DMS 273 treated with DMSO at 0.1 percent for 48 hours (cell line): ENCODE measurements around the gene DPH6.
"Not testable (repeated sequence)": the region's sequence is repeated elsewhere in the genome, so short reads cannot be mapped to it uniquely, and the experiment has no call there.

Experiments
- DNase-seq: peaks from one replicate; lab custom pipeline; 2025; lab: John Stamatoyannopoulos, UW

Gene DPH6, protein sequence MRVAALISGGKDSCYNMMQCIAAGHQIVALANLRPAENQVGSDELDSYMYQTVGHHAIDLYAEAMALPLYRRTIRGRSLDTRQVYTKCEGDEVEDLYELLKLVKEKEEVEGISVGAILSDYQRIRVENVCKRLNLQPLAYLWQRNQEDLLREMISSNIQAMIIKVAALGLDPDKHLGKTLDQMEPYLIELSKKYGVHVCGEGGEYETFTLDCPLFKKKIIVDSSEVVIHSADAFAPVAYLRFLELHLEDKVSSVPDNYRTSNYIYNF

DNA sequence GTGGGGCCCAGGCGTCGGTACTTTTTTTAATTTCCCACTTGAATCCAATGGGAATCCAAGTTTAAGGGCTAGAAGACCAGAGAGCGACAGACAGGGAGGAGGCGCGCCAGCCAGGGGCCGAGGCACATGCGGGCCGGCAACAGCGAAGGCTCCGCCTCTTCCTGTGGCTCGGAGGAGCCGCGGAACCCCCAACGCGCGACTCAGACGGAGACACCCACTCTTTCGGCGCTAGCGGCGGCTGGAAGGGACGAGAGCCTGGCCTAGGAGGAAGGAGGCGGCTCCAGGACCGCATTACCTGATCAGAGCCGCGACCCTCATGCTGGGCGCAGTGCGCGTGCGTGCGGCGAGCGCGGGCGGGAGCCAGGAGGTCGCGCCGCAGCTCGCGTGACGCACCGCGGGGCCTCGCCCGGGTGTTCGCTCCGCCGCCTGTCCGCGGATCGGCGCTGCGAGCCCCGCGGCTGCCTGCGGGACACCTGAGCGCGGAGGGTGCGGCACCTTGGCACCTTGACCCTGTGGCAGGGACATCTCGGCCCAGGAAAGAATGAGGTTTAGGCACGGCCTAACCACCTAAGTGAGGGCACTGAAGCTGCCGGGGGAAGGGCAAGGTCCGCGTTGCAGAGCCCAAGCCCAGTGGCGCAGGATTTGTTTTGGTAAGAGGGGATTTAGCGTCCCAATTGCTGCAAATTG, at the start of gene DPH6:
DPH6 (minus strand) TSS at position 342 of the 687 bp plus-strand sequence; CDS start at position 318, 24 bp downstream.
- DNase-seq: peak; percentile 43

DNA sequence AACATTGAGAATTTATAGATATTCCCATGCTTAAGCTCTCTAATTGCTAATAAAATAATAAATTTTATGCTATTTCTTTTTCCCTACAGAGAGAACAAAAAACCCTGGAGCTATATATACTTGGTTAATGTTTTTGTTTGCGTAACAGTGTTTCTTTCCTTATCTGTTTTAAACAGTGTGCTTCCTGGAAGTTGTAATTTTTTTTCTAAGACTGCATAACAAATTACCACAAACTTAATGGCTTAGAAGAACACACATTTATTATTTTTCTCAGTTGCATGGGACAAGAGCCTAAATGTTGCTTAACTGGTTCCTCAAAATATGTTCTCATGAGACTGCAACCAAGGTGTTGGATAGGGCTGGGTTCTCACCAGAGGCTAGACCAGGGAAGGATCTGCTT, 49.7 kb upstream of the DPH6 start:
- DNase-seq: no peak

DNA sequence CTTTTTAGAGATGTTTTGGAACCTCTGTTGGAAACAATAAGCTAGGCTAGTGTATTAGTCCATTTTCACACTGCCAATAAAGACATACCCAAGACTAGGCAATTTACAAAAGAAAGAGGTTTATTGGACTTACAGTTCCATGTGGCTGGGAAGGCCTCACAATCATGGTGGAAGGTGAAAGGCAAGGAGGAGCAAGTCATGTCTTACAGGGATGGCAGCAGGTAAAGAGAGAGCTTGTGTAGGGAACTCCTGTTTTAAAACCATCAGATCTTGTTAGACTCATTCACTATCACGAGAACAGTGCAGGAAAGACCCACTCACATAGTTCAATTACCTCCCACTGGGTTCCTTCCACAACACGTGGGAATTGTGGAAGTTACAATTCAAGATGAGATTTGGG, 46.0 kb upstream of the DPH6 start:
- not testable (repeated sequence) for DNase-seq

DNA sequence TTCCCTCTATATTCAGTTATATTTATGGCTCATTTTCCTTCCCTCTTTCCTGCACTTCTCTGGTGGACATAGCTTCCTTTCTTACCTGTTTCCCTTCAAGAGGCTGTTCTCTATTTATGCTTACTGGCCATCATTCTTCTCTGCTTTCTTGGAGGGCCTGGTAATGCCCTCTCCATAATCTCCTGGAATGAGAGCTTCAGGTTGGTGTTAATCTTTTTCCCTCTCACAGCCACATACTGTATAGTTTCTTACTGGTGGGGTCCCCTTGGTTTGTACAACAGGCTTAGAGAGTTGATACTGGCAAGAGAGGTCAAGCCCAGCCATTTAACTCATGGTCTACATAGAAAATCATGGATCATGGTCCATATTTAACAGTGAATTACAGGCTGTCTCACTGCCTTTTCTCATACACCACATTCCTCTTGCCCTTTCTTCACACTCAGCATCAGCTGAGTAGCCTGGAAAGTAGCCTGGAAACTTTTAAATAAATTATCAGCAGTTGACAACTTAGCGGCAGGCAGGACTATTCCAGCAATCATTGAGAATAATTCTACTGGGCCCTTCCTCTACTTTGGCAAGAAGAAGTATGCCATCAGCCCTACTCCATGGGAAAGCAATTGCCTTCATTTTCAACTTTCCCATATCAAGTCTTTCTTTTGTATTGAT, 38.0 kb upstream of the DPH6 start:
- DNase-seq: no peak

DNA sequence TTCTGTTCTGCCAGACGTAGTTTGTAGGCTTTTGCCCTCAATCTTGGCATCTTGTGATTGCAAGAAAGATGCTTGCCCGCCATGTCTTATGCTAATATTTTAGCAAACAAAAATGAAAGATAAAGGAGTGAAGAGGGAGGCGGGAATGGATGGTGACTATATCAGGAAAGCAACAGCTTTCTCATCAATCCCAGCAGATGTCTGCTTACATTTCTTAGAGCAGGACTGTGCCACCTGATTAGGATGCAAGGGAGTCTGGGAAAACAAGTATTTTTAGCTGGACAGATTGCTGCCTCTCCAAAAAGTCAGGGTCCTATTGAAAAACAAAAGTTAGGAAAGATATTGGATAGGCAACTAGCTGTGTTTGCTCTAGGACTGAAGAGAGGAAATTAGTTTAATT, 34.6 kb upstream of the DPH6 start:
- DNase-seq: no peak

DNA sequence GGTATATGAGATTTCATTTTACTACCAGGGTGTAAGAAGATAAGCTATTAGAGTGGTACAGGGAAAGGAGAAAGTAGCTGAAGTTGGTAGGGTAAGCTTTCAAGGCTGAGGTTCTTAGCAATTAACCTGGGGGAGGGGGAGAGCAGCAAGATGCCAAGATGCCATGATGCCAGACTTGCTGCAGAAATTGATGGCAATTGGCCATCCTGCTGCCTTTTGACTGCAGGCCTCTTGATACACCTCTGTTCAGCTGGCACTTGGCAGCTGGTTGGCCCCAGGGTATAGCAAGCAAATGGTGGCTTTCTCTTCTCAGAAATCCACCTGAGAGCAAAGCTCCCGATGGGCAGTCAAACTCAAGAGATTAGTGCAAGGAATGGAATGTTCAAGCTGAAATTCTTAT, 21.4 kb upstream of the DPH6 start:
- DNase-seq: no peak

DNA sequence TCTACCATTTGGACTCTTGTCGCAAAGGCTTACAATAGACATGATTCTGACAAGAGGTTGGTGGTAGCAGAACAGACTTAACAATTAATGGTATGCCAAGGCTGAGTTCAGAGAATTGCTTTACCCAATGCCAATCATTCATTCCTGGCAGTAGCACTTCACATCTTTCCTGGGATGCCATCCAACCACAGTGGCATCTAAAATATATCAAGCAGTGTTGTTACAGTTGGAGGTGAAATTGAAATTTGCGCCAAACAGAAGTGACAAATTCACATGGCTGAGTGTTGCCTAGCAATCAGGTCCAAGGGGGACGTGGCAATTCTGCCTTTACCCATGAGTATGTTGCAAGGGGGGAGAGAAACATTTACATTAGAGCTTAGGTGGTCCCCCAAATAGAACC, 21.0 kb upstream of the DPH6 start:
- DNase-seq: no peak

DNA sequence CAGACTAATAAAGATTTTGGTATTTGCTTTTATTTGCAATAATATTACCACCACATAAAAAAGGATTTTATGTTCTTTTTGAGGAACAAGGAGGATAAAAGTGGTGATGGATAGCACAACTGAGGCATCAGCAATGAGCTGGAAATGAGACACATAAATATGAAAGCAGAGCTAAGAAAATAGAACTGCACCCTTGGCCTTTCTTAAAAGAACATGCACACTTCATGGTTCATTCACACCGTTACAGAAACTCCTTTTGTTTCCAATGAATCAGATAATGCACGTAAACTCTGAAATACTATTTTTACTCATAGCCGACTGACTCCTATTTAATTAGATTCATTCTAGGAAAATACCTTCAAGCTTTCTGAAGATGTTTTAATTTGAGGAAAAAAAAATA, 19.9 kb upstream of the DPH6 start:
- DNase-seq: no peak

DNA sequence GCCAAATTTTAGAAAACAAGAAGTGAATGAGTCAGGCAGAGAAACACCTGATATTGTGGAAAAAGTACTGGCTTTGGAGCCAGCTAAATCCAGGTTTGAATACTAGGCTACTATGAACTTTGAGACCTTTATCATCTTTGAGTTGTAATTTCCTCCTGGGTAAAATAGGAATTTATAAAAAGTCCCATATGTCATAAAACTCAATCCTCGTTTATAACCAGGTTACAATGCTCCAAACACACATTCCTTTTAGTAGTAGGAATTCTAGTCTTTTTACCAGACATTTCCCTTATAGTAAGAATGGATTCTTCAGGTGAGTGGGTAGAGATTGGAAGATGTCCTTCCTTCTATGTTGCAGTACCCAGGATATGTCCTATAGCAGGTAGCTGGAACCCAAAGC, 16.7 kb upstream of the DPH6 start:
- DNase-seq: no peak

DNA sequence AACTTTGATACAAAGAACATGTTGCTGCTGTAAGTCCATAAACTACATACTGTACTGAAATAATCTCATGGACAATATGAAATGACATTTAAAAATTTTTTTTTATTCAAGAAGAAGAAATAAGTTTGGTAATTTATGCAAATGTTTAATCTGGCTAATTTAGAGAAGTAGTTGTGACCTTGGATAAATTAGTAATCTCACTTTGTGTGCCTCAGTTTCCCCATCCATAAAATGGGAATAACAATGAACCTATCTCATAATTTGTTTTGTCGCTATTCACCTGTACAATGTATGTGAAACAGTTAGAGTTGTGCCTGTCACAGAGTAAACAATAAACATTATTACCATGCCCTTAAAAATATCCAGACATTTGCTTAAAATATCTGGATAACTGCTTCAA, 15.3 kb upstream of the DPH6 start:
- no peak for DNase-seq

DNA sequence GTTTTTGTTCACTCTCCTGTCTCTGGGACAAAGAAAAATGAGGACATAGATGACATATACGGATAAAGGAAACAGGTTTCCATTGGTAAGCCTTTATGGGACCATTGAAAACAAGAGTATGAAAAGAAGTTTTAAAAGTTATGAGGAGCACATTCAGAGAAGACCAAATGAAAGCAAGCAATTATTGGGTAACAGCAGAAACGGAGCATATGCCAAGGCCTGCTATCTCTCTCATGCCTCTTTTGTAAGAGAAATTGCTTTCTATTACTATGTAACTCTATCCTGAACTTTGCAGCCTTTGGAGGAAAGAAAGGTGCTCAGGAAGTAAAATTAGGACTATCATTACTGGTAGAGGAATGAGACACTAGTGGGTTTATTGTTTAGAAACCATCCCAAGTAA, 14.9 kb upstream of the DPH6 start:
- no peak for DNase-seq

DNA sequence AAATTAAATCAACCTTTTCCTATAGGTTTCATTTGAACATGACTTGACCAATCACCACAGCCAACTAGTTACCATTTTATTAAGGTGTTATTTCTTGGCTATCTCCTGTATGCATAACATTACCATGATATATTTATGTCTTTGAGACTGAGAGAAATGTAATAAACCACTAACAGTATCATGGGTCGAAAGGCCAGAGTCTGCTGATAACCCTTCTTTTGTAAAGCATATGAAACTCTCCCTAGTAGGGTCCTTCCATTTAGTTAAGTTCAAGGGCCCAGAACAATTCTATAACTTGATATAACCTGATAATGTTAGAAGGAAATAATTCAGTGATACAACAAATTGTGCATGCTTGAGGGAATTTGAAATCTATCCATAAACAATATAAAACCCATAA, 14.3 kb upstream of the DPH6 start:
- no peak for DNase-seq

DNA sequence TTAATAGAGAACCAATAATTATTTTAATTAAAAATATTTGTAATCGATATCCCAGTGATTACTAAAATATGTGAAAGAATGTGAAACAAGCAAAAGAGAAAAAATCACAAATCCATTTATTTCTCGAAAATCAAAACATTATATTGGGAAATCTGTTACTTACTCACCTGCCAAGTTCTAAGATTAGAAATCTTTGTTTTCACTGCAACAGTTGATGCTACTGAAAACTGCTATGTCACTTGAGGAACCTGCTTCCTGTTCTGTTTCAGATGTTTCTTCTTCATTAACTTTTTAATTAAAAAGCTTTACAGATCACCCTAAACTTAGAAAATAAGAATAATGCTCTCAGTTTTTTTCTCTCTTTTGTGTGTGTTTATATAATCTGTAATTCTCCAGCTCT, 13.7 kb upstream of the DPH6 start:
- DNase-seq: no peak

DNA sequence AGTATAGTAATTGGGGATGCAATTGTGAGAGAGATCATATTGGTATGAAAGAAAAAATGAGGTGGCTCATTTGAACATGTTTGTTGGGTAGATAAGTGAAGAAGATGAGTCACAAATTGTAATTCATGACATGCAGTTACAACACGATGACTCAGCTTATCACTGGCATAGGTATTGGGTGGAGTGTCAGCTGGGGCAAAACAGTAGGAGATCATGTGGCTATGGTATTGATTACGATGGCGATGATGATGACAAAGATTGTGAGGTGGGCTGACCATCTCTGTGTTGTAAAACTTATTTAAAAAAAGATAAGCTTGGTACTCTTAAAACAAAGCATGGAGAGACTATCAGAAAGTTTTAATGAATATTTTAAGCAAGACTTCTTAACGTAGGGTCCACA, 11.6 kb upstream of the DPH6 start:
- DNase-seq: no peak

DNA sequence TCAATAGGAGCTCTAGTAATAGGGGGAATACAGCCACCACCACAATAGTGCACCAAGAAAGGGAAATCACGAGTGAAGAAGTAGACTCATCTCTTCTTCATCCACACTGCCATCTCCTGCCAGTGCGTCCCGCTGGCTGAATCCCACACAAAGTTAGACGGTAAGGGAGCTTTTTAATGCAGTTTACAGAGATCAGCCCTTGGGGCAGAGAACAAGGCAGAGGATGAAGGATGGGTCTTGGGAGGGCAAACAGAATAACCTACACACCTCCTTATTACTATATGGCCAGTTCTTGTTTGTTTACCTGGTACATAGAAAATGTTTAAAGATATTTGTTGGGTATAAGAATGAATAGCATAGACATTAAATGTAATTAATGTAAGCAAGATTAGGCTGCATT, 11.0 kb upstream of the DPH6 start:
- no peak for DNase-seq

DNA sequence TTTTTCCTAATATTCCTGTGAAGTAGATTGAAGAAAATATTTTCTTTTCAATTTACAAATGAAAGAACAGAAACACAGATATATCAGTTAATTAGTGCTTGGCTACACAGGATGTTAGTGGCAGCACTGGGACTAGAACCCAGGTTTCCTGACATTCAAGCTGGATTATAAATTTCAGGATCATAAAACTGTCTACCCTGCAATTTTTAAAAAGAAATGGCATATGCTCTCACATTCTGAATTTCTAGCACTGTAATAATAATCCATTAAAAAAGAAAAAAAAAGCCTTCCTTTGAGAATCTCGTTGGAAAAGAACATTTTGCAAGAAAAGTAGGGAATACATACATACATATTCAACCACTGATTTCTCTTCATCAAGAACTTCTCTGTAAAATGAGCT, 9.3 kb upstream of the DPH6 start:
- DNase-seq: no peak

DNA sequence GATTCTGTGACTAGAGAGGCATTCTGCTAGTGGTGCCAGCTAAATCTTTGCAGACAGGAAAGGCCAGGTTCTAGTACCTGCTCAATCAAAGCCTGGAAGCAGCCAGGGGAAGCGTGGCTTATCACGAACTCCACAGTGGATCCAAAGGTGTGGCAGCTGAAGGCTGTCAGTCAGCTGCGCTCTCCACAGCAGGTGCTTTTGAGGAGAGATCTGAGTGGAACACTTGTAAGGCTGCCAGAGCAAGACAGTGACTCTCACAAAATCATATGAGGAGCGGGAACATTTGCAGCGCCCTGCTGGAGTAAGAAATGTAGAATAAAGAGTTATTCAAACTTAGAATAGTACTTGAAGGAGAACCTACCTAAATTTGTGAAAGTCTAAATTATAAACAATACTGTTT, 5.0 kb upstream of the DPH6 start:
- DNase-seq: no peak

DNA sequence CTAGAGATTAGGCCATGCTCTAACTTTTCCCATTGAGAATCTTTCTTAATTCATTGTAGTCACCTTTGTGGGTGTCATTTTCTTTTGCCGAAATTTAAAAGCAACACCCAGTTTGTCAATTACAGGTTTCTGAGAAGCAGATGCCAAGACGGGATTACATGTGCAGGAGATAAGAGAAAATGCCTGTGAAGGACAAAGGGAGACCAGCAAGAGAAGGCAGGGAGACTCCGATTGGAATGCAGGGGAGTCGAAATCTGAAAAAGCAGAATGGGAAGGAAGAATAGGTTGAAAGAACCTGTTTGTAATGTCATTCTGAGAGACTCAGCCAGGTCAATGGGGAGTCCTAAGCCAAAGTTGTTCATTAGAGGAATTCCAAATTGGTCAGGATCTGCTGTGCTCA, 3.6 kb upstream of the DPH6 start:
- no peak for DNase-seq

DNA sequence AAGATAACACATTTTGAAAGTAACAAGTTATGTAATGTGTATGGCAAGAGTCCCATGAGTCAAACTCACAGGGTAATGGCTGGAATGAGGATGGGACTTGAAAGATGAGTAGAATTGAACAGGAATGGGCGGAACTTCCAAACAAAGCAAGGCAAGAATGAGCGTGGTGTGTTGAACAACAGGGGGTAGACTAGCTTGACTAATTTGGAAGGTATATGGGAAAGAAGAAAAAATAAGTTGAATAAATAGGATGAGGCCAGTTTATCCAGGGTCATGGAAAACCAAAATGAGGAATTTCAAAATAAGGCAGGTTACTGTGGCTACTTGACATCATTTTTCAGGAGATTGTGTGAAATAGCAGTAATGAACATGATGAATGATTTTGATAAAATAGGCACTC, 2.5 kb upstream of the DPH6 start:
- DNase-seq: no peak

DNA sequence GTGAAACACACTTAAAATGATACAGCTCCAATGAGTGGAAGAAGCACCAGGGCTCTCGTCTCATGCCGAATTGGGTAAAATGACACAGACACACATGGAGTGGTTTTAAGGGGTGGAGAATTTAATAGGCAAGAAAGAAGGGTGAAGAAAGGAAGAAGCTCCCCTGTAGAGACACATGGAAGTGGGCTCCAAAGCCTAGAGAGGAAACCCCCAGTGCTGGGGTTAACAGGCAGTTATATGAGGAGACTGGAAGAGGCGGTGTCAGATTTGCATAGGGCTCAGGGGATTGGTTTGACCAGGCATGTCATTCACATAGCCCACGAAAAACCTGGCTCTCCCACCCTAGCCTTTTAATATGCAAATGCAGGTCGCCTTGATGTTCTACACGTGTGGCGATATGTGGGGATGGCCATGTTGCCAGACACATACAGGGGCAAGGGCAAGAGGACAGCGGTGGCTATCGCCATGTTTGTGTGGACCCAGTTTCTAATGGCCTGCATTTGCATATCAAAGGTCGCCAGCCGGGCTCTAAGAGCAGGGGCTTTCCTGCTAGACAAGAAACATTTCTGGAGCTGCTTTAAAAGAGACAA, 1.9 kb upstream of the DPH6 start:
- DNase-seq: no peak

DNA sequence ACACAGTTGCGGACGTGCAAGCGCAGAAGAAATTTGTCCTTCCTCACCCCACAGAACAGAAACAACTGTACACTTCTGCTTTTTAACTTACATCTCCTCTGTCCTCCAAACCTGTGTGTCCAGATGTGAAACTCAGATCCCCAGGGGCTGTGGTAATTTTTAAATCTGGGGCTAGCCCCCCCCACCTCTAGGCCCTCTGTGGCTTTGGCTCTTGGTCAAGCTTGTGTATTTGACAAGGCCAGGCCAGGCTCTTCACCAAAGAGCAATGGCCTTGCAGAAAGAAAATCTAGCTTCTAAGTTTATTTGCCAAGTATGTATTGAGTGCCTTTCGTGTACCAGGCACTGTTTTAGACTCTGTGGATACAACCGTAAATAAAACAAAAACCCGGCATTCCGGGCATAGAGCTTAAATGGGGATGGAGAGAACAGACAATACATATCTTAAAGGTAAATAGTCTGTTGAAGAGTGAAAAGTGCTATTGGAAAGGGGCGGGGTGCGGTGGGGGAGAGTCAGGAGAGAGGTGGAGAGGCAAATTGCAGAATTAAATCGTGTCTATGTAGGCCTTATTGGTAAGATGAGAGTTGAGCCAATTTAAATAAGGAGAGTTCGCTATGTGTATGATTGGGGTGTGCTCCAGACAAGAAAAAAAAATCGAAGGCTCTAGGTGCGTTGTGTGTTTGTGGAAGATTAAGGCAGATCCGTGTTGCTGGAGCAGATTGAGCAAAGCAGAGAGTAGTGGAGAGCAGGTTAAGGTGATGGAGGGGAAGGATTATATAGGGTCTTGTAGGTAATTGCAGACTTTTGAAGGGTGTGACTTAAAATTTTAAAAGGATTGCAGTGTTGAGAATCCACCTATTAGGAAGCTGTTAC, 781 bp upstream of the DPH6 start:
- no peak for DNase-seq

DNA sequence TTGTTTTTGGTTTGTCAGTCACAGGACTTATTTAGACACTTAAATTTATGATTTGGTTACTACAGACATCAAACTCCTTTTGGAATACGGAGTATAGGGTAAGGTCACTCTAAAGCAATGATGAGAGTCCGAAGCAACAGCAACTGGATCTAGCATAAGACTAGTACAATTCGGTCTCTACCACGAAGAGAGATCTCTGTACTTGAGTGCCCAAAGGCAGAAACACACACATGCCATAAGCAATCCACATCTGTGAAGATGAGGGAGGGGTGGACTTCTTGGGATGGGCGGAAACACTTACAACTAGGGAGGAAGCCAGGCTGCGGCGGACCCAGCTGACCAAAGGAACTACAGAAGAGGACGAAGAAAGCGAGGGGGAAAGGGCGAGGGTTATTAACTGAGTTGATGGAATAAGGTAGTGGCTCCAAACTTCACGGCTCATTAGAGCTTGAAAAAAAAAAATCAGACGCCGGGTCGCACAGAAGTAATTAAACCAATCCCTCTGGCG, 595 bp downstream of the DPH6 start:
- no peak for DNase-seq
